Measurements from ENCODE around the gene TRIM38.
"Not testable (repeated sequence)": the region's sequence is repeated elsewhere in the genome, so short reads cannot be mapped to it uniquely, and the experiment has no call there.

The TRIM38 gene

DNA sequence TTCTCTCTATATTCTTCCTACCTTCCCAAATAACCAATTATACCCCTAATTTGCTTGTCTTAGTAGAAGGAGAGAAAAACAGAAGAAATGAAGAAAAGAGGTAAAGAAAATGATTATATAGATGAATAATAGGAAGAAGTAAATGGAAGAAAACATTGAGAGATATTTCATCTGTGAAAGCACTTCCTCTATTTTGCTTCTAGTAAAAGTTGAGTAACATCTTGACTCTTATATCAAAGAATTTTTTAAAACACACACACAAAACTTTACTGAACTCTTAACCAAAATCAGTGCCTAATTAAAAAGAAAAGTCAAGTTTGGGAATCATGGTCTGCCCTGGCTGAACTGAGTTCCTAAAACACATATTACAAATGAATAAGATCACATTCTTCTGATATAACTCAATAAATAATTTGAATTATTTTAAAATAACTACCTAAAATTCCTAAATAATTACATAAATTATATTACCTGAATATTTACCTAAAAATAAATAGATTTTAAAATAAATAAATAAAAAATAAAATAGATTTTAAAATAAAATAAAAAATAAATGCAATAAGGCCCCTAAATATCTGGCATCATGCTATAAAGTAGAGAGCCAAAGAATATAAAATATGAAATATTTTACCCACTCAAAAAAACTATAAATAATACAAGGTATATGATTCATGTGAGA is 40.9 kb upstream of the TRIM38 start:
- DNase-seq (ENCODE audit: insufficient read length, low spot score) = no peak
- TF ChIP-seq, protein P1, sequence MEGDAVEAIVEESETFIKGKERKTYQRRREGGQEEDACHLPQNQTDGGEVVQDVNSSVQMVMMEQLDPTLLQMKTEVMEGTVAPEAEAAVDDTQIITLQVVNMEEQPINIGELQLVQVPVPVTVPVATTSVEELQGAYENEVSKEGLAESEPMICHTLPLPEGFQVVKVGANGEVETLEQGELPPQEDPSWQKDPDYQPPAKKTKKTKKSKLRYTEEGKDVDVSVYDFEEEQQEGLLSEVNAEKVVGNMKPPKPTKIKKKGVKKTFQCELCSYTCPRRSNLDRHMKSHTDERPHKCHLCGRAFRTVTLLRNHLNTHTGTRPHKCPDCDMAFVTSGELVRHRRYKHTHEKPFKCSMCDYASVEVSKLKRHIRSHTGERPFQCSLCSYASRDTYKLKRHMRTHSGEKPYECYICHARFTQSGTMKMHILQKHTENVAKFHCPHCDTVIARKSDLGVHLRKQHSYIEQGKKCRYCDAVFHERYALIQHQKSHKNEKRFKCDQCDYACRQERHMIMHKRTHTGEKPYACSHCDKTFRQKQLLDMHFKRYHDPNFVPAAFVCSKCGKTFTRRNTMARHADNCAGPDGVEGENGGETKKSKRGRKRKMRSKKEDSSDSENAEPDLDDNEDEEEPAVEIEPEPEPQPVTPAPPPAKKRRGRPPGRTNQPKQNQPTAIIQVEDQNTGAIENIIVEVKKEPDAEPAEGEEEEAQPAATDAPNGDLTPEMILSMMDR (IDR thresholded peaks at IDR 0.05; ENCODE audit: insufficient read depth, missing control alignments) = no peak
- FAIRE-seq = no peak

DNA sequence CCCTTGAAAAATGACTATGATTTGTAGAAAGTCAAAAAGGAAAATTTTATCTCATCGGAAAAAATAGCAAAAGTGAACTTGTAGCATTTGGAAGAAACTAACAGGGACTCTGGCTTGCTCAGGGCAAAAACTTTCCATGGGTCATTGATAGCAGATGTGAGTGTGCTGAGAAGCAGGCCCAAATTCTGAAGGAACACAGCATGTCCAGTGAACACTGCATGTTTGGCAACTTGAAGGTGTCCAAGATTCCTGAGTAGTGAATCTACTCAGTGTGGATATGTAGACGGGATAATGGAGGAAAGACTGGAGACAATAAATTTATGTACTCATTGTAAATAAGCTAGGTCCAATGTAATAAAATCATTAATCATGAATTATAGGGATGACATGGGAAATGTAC is 40.3 kb upstream of the TRIM38 start:
- no peak for FAIRE-seq
- TF ChIP-seq, protein P1 (IDR thresholded peaks at IDR 0.05; ENCODE audit: insufficient read depth, missing control alignments) = no peak
- DNase-seq (ENCODE audit: insufficient read length, low spot score) = no peak

DNA sequence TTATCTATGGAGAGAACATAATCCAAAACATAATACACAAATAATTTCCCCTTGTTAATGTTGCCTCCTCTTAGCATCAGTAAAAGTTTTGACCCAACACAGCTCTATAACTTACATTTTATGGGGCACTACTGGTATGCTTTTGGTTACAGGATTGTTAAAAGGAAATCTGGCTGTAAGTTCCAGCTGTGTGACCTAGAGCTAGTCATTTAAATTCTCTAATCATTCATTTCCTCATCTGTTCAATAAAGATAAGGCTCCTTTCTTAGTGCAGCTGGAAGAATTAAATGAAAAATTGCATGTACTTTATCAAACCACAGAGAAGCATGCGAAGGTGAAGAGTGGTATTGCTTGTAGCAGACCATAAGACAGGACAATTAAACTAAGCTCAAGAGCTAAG is 36.7 kb upstream of the TRIM38 start:
- FAIRE-seq = no peak
- TF ChIP-seq, protein P1 (IDR thresholded peaks at IDR 0.05; ENCODE audit: insufficient read depth, missing control alignments) = no peak

DNA sequence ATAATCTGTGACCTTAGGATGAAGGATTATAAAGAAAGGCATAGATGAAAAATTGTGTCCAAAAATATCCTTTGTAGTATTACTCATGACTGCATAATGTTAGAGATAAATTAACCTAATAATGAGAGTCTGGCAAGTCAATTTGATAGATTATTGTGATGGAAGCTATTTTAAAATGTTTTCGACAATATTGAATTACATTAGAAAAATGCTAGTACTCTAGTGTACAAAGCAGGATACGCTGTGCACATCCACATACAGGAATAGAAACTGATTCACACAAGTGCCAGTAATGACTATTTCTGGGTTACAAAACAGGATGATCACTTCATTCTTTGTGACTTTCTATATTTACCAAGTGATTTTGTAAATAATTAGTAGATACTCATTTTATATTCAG is 35.4 kb upstream of the TRIM38 start:
- no peak for FAIRE-seq
- DNase-seq (ENCODE audit: insufficient read length, low spot score) = no peak
- TF ChIP-seq, protein P1 (IDR thresholded peaks at IDR 0.05; ENCODE audit: insufficient read depth, missing control alignments) = no peak

More for the DNA sequence above, 36.7 kb upstream of the TRIM38 start:
- DNase-seq (ENCODE audit: insufficient read length, low spot score) = no peak

DNA sequence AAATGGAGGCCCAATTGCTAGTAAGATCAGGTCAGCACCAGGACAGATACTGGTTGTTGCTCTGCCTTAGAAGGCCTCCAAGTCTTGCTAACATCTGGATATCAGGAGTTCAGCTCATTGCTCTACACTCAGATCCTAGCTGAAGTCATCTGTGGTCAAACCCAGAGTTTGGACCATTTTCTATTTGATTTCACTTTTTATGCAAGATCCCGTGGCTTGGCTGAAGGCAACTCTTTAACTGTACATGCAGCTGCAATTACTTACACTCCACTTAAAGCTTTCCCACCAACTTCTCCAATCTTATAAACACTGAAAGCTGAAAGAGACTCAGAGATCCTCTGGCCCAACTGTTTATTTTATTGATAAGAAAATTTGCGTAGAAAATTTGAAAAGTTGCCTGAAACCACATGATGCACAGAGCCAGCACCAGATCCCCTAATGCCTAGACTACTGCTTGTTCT is 34.8 kb upstream of the TRIM38 start:
- DNase-seq (ENCODE audit: insufficient read length, low spot score) (no peak), FAIRE-seq (no peak)
- TF ChIP-seq, protein P1 (IDR thresholded peaks at IDR 0.05; ENCODE audit: insufficient read depth, missing control alignments) = no peak

DNA sequence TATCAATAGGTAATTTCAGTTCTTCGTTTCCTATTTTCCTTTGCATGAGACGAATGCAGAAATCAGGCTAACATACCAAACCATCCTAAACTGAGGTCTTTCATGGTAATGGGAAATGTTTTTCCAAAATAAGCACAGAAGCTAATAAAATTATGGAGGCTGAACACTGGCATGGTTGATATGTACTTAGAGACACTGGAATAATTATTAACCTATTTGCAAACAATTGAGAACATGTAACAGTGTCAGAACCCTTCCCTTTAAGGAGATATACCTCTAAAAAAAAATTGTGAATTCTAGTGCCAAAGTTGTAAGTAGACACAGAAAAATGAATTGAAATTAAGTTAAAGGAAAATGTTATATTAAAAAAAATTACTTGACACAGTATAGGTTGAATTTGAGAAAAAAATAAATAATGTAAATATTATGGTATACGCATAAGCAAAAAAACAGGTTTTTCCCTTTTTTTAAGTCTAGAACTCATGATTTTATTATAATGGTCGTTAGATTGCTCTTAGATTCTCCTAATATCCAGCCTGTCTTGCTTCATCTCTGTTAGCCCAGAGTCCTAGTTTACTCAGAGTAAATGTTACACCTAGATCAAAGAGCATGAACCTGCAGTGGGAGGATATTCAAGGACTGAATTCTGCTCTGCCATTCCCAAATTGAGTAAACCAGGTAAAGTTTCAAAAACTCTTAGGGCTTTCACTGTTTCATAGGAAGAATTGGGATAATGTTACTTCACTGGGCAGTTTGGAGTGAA is 33.9 kb upstream of the TRIM38 start:
- TF ChIP-seq, protein P1 (IDR thresholded peaks at IDR 0.05; ENCODE audit: insufficient read depth, missing control alignments) = no peak
- FAIRE-seq (no peak), DNase-seq (ENCODE audit: insufficient read length, low spot score) (no peak)

DNA sequence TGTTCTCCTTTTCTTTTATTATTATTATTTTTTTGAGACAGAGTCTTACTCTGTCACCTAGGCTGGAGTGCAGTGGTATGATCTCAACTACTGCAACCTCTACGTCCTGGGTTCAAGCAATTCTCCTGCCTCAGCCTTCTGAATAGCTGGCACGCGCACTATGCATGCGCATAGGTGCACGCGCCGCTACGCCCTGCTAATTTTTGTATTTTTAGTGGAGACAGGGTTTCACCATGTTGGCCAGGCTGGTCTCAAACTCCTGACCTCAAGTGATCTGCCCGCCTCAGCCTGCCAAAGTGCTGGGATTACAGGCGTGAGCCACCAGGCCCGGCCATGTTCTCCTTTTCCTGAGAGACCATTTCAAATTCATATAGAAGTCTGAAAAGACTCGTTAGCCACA is 32.8 kb upstream of the TRIM38 start:
- not testable (repeated sequence) for DNase-seq (ENCODE audit: insufficient read length, low spot score); FAIRE-seq
